NCI-H187 (cell line): ENCODE results near the gene CCDC6.
A peak's percentile ranks its signal among the peaks of the same experiment; 100 is the strongest.
"Not testable (repeated sequence)": the region's sequence is repeated elsewhere in the genome, so short reads cannot be mapped to it uniquely, and the experiment has no call there.

Experiments
- DNase-seq, 2 experiments: peaks; one replicate each; lab custom pipeline; 2025; lab: John Stamatoyannopoulos, UW

CCDC6 gene

DNA sequence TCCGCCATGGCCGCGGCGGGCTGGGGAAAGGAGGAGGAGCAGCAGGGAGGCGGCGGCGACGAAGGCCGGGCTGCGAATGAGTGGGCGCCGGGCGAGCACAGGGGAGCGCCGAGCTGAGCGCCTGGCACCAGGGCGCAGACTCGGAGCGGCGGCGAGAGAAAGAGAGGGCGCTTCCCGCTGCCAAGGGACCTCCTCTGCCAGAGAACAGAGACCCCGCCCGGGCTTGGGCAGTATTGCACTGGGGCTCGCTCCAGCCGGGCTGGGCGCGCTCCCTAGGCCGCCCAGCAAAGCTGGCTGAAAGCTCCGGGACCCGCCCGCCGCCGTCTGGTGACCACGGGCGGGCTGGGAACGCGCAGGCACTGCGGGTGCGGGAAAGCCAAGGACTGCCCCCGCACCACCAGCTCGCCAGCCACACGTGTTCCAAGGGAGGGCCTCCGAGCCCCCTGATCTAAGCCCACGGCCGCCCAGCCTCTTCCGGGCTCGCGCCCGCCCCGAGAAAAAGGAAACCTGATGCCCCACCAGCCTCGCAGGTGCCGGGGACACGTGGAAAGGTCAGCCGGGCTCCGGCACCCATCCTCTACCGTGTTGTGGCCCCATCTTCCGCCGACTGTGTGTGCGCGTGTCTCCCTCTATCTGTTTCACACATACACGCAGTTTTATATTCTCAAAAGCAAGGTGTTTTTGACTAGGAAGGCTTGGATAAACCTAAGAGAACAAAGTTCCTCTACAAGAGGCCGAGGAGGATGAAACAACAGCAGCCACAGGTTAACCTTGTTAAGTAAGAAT is at the start of gene CCDC6:
TSS of gene CCDC6 (minus strand) at position 140 of the 786 bp plus-strand sequence. CDS start at position 8, 132 bp downstream.
- DNase-seq = peak; percentile 68 to 81

- DNase-seq = no peak
These were observed 47.9 kb upstream of the CCDC6 start for GRCh38 chr10:59954296-59954695.

GRCh38 chr10:59953711-59954110 is 47.4 kb upstream of the CCDC6 start:
- DNase-seq = not testable (repeated sequence)

- no peak for DNase-seq
These were observed 43.7 kb upstream of the CCDC6 start for GRCh38 chr10:59950105-59950504.

- no peak for DNase-seq
These were observed 43.3 kb upstream of the CCDC6 start for GRCh38 chr10:59949608-59950007.

DNA sequence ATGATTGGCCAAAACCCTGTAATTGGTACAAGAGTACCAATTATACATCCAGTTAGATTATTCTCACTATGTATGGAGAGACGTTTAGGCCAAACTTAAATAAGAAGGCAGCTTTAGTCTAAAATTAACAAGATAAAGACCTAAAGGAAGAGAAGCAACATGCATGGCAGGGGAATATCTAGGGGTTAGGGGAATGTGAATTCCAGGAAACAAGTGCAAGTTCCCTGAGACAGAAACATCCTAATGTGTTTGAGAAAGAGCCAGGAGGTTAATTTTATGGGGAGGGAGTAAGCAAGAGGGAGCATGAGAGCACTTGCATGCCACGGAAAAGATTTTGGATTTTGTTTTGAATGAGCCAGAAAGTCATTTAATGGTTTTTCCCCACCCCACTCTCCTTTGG is 39.6 kb upstream of the CCDC6 start:
- no peak for DNase-seq

DNA sequence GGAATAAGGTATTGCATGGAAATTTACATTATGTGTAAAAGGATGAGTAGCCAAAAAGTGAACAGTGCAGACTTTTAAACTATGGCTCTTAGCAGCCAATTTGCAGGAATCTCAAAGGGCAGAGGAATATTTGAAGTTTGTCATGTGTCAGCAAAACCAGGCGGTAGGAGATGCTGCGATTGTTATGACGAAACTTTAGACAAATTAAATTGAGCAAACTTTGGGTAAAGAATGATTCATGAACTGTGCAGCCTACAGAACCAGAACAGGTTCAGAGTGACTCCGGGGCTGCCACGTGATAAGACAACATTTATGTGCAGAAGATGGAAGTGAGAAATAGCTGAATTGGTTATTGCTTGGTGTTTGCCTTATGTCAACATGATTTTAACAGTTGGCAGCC is 39.2 kb upstream of the CCDC6 start:
- DNase-seq = no peak

- DNase-seq = no peak
These were observed 38.1 kb upstream of the CCDC6 start for GRCh38 chr10:59944339-59944935.

DNA sequence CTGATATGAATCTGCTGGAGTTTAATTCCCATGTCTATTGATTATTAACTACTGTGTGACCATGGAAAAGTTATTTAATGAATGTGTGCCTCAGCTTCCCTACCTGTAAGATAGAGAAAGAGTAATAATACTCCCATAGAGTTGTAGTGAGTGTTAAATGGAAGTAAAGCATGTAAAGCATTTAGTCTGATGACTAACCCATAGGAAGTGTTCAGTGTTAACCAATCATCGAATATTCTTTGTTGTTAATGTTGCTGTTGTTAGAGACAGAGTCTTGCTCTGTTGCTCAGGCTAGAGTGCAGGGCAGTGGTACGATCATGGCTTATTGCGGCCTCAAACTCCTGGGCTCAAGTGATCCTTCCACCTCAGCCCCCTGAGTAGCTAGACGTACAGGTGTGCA is 36.2 kb upstream of the CCDC6 start:
- no peak for DNase-seq

DNA sequence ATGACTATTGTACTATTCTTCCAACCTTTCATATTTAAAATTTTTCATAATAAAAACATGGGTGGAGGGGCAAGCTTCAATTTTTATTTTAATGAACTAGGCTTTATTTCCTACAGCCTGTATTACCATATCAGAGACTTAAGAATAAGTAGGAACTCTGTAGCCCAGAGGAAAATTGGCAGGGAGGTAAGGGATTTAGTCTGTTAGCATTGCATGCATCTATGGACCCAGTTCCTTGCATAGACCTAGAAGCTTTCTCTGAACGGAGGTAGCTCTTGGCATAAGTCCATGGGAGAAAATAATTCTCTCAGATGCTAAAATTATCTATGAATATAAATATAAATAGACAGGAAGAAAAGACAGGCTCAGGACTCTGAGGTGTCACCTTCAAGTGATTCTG is 31.4 kb upstream of the CCDC6 start:
- no peak for DNase-seq

DNA sequence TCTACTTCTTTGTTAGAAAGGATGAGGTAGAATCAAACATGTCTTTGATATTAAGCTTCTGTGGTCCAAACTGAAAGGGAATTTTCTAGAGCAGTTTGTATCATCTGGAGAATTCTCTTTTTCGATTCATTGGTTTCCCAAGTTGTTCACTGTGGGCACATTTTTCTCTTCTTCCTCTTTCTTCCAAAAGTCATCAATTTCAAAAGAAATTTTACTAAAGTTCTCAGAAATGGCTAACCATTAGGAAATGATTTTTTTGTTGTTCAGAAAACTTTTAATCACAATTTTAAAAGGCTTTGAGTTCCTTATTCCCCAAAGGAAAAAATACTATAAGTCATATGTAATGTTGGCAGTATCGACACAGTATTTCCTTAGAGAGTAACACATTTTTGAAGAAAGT is 28.3 kb upstream of the CCDC6 start:
- DNase-seq = no peak

DNA sequence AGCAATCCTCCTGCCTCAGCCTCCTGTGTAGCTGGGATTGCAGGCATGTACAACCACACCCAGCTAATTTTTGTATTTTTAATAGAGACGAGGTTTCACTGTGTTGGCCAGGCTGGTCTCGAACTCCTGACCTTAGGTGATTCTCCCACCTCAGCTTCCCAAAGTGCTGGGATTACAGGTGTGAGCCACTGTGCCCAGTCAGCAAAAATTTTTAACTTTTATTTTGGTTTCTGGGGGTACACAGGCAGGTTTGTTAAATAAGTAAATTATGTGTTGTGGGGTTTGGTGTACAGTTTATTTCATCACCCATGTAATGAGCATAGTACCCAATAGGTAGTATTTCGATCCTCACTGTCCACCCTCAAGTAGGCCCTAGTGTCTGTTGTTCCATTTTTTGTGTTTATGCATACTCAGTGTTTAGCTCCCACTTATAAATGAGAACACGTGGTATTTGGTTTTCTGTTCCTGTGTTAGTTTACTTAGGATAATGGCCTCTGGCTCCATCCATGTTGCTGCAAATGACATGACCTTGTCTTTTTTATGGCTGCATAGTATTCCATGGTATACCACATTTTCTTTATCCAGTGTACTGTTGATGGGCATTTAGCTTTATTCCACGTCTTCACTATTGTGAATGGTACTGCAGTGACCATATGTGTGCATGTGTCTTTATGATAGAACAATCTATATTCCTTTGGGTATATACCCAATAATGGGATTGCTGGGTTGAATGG is 24.6 kb upstream of the CCDC6 start:
- not testable (repeated sequence) for DNase-seq

DNA sequence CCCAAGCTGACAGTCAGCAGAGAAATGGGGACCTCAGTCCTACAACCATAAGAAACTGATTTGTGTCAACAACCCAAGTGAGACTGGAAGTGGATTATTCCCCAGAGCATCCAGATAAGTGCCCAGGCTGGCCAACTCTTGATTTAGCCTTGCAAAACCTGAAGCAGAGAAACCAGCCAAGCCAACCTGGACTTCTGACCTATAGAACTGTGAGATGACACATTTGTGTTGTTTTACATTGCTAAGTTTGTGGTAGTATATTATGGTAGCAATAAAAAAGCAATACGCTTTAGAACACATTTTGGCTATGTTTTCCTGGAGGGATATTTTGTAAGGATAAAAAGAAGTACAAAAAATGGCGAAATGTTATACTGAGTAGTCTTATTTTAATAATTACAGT is 19.7 kb upstream of the CCDC6 start:
- DNase-seq = no peak

DNA sequence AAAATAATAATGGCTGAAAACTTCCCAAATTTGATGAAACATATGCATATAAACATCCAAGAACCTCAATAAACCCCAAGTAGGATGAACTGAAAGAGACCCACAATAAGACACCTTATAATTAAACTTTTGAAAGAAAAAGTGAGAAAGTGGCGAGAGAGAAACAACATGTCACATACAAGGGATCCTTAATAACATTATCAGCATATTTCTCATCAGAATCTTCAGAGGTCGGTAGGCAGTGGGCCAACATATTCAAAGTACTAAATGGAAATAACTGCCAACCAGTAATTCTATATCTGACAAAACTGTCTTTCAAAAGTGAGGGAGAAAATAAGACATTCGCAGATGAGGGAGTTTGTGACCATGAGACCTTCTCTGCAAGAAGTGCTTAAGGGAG is 16.6 kb upstream of the CCDC6 start:
- no peak for DNase-seq

DNA sequence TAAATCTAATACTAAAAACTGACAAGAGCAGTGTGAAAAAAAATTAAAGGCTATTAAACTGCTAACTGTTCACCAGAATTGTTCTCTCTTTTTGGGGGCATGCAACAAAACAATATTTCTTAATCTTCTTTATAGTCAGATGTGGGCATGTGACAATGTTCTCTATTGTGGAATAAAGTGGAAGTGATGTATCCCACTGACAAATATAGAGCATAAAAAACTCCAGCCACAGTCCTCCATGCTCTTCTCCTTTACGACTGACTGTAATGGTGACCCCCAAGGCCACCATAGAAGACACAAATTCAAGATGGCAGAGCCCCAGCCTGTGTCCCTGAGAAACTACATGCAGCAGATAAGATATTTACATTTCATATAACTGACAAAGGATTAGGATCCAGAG is 11.6 kb upstream of the CCDC6 start:
- no peak for DNase-seq

GRCh38 chr10:59913547-59914237 is 7.3 kb upstream of the CCDC6 start:
- DNase-seq = no peak

- DNase-seq = no peak
These were observed 4.5 kb upstream of the CCDC6 start for GRCh38 chr10:59910867-59911266.

GRCh38 chr10:59909815-59910214 is 3.5 kb upstream of the CCDC6 start:
- DNase-seq = no peak

GRCh38 chr10:59908808-59909143 is 2.4 kb upstream of the CCDC6 start:
- no peak for DNase-seq

- no peak for DNase-seq
These were observed 1.8 kb upstream of the CCDC6 start for GRCh38 chr10:59907918-59908807.

DNA sequence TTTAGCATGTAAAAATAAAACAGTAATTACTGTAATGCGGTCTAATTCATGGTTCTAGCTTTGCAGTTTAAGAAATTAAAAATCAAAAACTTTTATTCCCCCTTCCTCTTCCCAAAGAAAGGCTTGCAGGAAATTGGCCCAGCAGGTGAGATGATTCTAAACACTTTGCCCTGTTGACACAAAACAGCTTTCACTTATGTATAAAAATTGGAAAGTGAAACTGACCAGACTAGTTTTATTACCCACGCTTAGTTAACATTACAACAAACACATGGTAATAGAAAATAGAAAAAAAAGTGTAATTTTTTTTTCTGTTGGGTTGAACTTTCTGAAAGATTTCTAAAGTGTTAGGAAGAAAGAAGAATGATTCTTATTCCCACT is 1.2 kb upstream of the CCDC6 start:
- no peak for DNase-seq
